B cell (primary cell): ENCODE results near the gene DLG2. TPM values are rescaled to one million over a fixed set of nuclear protein-coding genes. Genes with fewer than 3 reads are reported as not detected.

Experiments
- ATAC-seq: fragments of 200-7000 bp; cut with Tn5 transposase; one replicate; pipeline ENCODE4 v1.10.0; 2021; ENCODE audit warnings: low read depth, mild to moderate bottlenecking, moderate number of reproducible peaks, moderate library complexity
- CTCF ChIA-PET: fragments of 350-600 bp; sonication (Branson Sonifier 250); formaldehyde crosslinking; loops from one replicate; lab custom pipeline; 2021; ENCODE audit warnings: antibody characterized with exemption, inconsistent platforms; lab: Charles Lee
- POLR2A ChIA-PET: fragments of 350-600 bp; sonication (Branson Sonifier 250); formaldehyde crosslinking; loops from one replicate; lab custom pipeline; 2021; ENCODE audit warnings: antibody characterized with exemption; lab: Charles Lee
- DNase-seq: peaks from one replicate; pipeline ENCODE4 v3.0.0; 2013
- H2AFZ ChIP-seq: 2 replicates; pipeline ENCODE4 v1.6.1; 2012; ENCODE audit warnings: mild to moderate bottlenecking, low read depth, low read length; ENCODE audit not compliant: insufficient read depth, poor library complexity, severe bottlenecking
- H3K27ac ChIP-seq, 2 donors: 1 replicate in 1 of 2; 2 replicates in 1 of 2; pipeline ENCODE4 v1.5.1; 2012 to 2013; ENCODE audit warnings: low read length in 2 of 2, mild to moderate bottlenecking in 2 of 2, moderate library complexity in 1 of 2
- H3K27me3 ChIP-seq, 4 experiments: fragments of 200-600 bp in 1 of 4; sonication (generic) in 1 of 4; replicated peaks in 1 of 4; 1 replicate in 2 of 4; 2 replicates in 2 of 4; pipeline versions ENCODE4 v1.6.1 to v1.7.0; 2013 to 2016; ENCODE audit warnings: low read length in 3 of 4, mild to moderate bottlenecking in 2 of 4, mixed read lengths in 1 of 4, moderate library complexity in 1 of 4; ENCODE audit not compliant: insufficient read depth in 4 of 4, control insufficient read depth in 3 of 4; ENCODE audit errors: control extremely low read depth in 1 of 4
- H3K36me3 ChIP-seq, 2 experiments: replicated peaks in 1 of 2; 1 replicate in 1 of 2; 2 replicates in 1 of 2; pipeline versions ENCODE4 v1.6.1 to v1.7.1; 2013; ENCODE audit warnings: low read length in 1 of 2; ENCODE audit not compliant: insufficient read depth in 2 of 2, control insufficient read depth in 1 of 2; ENCODE audit errors: control extremely low read depth in 1 of 2, extremely low read depth in 1 of 2
- H3K4me1 ChIP-seq, 2 donors: fragments of 200-600 bp in 1 of 2; sonication (generic) in 1 of 2; 1 replicate in 1 of 2; 2 replicates in 1 of 2; pipeline versions ENCODE4 v1.5.1 to v1.6.1; 2013 to 2017; ENCODE audit warnings: low read length in 2 of 2; ENCODE audit not compliant: control insufficient read depth in 2 of 2, insufficient read depth in 2 of 2
- H3K4me2 ChIP-seq: replicated peaks from 2 replicates; pipeline ENCODE3; 2012; ENCODE audit warnings: mild to moderate bottlenecking, low read depth, low read length; ENCODE audit not compliant: poor library complexity, severe bottlenecking
- H3K4me3 ChIP-seq, 5 experiments: fragments of 200-600 bp in 1 of 5; sonication (generic) in 1 of 5; 1 replicate in 3 of 5; 2 replicates in 2 of 5; pipeline versions ENCODE4 v1.5.1 to v1.7.0; 2011 to 2016; ENCODE audit warnings: low read length in 4 of 5, mild to moderate bottlenecking in 4 of 5, low read depth in 2 of 5, control low read depth in 1 of 5, moderate library complexity in 1 of 5; ENCODE audit not compliant: insufficient read depth in 1 of 5; ENCODE audit errors: control extremely low read depth in 1 of 5, extremely low read depth in 1 of 5
- H3K79me2 ChIP-seq: fragments of 200-600 bp; sonication (generic); one replicate; pipeline ENCODE4 v1.6.0; 2016; ENCODE audit warnings: low read length; ENCODE audit not compliant: control insufficient read depth, insufficient read depth
- H3K9ac ChIP-seq: fragments of 200-600 bp; sonication (generic); 2 replicates; pipeline ENCODE4 v1.6.1; 2017; ENCODE audit warnings: mild to moderate bottlenecking, low read length, moderate library complexity
- H3K9me3 ChIP-seq, 3 donors: one replicate each; pipeline versions ENCODE4 v1.6.1 to v1.7.1; 2013; ENCODE audit warnings: low read length in 2 of 3; ENCODE audit not compliant: control insufficient read depth in 2 of 3, insufficient read depth in 1 of 3; ENCODE audit errors: control extremely low read depth in 1 of 3
- H4K20me1 ChIP-seq: 2 replicates; pipeline ENCODE4 v1.6.0; 2012; ENCODE audit warnings: mild to moderate bottlenecking, low read length; ENCODE audit not compliant: insufficient read depth, control insufficient read depth, poor library complexity, severe bottlenecking
- H3K27ac Mint-ChIP-seq: one replicate; pipeline ENCODE4 v1.8.0; 2021; ENCODE audit warnings: mixed read lengths
- H3K27me3 Mint-ChIP-seq: one replicate; pipeline ENCODE4 v1.8.0; 2021; ENCODE audit warnings: mixed read lengths
- H3K4me1 Mint-ChIP-seq: one replicate; pipeline ENCODE4 v1.8.0; 2021; ENCODE audit warnings: mixed read lengths
- H3K4me3 Mint-ChIP-seq: one replicate; pipeline ENCODE4 v1.8.0; 2021; ENCODE audit warnings: mixed read lengths
- H3K9me3 Mint-ChIP-seq: one replicate; pipeline ENCODE4 v1.8.0; 2022; ENCODE audit warnings: mixed read lengths; ENCODE audit not compliant: insufficient read depth
- EZH2 ChIP-seq: IDR thresholded peaks from 2 replicates; pipeline ENCODE4 v1.6.1; 2012; ENCODE audit warnings: borderline replicate concordance, low read depth, mild to moderate bottlenecking, moderate library complexity, low read length; ENCODE audit not compliant: insufficient read depth, poor library complexity, severe bottlenecking
- WGBS: methylation state at CpG from one replicate; pipeline ENCODE4 v1.1.5; 2013; ENCODE audit warnings: missing lambda C conversion rate; ENCODE audit not compliant: insufficient coverage; 5-methylcytosine and 5-hydroxymethylcytosine counted together
- intact Hi-C: fragments of 100-400 bp; cut with micrococcal nuclease; formaldehyde crosslinking; loops from one replicate; pipeline ENCODE4 v1.10.0; 2022
- polyA plus RNA-seq: library from polyadenylated mRNA; depleted of rRNA; stranded (reverse); fragments of >200 nt; gene quantifications from 2 replicates; pipeline ENCODE4 v1.2.3, GENCODE V29; 2012
- total RNA-seq, 2 donors: library from RNA; stranded (reverse); fragments of 120-200 nt in 1 of 2; gene quantifications; 1 replicate in 1 of 2; 2 replicates in 1 of 2; pipeline versions ENCODE4 v1.2.3 to v1.2.4, GENCODE V29; 2013 to 2022
- TF ChIP-seq, protein P1 (sequence below): fragments of 200-600 bp; IDR thresholded peaks from one replicate; pipeline ENCODE4 v1.8.0; 2022; ENCODE audit warnings: antibody characterized with exemption, mild to moderate bottlenecking

The DLG2 gene
- total and polyA plus RNA-seq, 2 donors (not counting 1 experiment from before 2014, with no cell fraction given), result 0.54 to 5.4 TPM

DNA sequence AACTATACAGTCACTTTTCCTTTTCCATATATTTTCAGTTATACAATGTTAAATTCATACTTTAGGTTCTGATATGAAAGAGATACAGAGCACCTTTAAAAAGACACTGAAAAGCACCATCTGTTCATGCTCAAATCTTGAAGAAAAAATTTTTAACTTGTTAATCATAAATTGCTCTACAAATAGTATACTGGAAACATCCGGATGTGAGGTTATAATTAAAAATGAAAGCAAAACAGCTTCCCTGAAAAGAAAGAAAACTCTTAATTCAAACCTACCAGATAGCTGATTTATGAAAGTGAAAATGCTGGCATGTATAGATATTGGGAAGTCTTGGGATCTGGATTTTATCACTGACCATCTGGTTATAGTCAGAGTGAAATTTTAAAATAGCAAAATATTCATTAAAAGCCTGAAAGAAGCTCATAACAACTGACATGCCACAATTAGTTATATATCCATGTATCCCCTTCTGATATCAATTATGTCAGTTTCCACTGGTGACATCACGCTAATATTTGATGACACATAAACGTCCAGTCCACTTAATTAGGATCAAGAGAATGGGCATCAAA lies 740.0 kb downstream of the DLG2 start:
- Histone ChIP-seq H3K9ac (no peak overlapping the region), H3K9me3 (no peaks in the 10 kb centered on the region), H3K4me3 (no peak overlapping the region), H3K27me3 (no peaks in the 10 kb centered on the region), H4K20me1 (no peaks in the 10 kb centered on the region), H3K4me1 (no peaks in the 10 kb centered on the region), H3K79me2 (no peaks in the 10 kb centered on the region), H3K36me3 (no peaks in the 10 kb centered on the region), H3K4me2 (no peak overlapping the region), H2AFZ (no peak overlapping the region), H3K27ac (no peak overlapping the region)
- TF ChIP-seq, protein P1, sequence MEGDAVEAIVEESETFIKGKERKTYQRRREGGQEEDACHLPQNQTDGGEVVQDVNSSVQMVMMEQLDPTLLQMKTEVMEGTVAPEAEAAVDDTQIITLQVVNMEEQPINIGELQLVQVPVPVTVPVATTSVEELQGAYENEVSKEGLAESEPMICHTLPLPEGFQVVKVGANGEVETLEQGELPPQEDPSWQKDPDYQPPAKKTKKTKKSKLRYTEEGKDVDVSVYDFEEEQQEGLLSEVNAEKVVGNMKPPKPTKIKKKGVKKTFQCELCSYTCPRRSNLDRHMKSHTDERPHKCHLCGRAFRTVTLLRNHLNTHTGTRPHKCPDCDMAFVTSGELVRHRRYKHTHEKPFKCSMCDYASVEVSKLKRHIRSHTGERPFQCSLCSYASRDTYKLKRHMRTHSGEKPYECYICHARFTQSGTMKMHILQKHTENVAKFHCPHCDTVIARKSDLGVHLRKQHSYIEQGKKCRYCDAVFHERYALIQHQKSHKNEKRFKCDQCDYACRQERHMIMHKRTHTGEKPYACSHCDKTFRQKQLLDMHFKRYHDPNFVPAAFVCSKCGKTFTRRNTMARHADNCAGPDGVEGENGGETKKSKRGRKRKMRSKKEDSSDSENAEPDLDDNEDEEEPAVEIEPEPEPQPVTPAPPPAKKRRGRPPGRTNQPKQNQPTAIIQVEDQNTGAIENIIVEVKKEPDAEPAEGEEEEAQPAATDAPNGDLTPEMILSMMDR, result no peak
- TF ChIP-seq EZH2, result no peak
- Mint-ChIP-seq H3K4me3 (no peak overlapping the region), H3K4me1 (no peaks in the 10 kb centered on the region), H3K27me3 (no peaks in the 10 kb centered on the region), H3K9me3 (no peaks in the 10 kb centered on the region), H3K27ac (no peak overlapping the region)
- CTCF ChIA-PET, result no interaction called here
- no CpG with 5 or more reads among the region's 3 CpGs for WGBS
- POLR2A ChIA-PET, result no interaction called here
- DNase-seq (no peak), ATAC-seq (no peak)
- intact Hi-C loops, result no loop called here

DNA sequence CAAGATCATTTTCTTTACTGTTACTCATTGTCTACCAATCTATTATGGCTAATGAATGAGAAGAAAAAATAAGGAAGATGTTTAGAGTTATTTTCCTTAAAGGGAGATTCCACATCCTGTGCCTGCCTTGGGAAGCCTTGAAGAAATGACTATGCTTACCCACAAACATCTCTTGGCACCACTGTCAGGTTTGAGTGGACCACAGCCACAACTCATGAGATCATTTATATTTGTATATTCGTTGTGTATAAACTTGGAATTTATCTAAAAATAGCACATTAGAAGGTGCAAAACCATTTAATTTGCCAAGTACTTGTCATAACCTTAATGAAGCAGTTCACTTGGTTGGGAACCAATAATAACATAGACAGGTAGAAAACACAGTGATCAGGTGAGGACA lies 740.8 kb downstream of the DLG2 start:
- H3K9ac ChIP-seq, result no peak overlapping the region
- CTCF ChIA-PET, result no interaction called here
- H3K27me3 Mint-ChIP-seq, result no peaks in the 10 kb centered on the region
- DNase-seq, result no peak
- no peaks in the 10 kb centered on the region for H3K4me1 Mint-ChIP-seq
- H3K4me2 ChIP-seq, result no peak overlapping the region
- no CpG with 5 or more reads among the region's 1 CpG for WGBS
- intact Hi-C loops, result no loop called here
- no peaks in the 10 kb centered on the region for H3K9me3 Mint-ChIP-seq
- TF ChIP-seq, protein P1, result no peak
- TF ChIP-seq EZH2, result no peak
- H3K27ac ChIP-seq, result no peak overlapping the region
- H4K20me1 ChIP-seq, result no peaks in the 10 kb centered on the region
- no peaks in the 10 kb centered on the region for H3K4me1 ChIP-seq
- no peaks in the 10 kb centered on the region for H3K27me3 ChIP-seq
- no peak overlapping the region for H3K4me3 ChIP-seq
- POLR2A ChIA-PET, result no interaction called here
- H3K9me3 ChIP-seq, result no peaks in the 10 kb centered on the region
- no peak for ATAC-seq
- no peaks in the 10 kb centered on the region for H3K79me2 ChIP-seq
- H3K36me3 ChIP-seq, result no peaks in the 10 kb centered on the region
- H2AFZ ChIP-seq, result no peak overlapping the region
- H3K27ac Mint-ChIP-seq, result no peak overlapping the region
- no peak overlapping the region for H3K4me3 Mint-ChIP-seq
